DOHH2 (cell line): ENCODE data around the gene TMEM161B.
A peak's percentile ranks its signal among the peaks of the same experiment; 100 is the strongest.
"Not testable (repeated sequence)": the region's sequence is repeated elsewhere in the genome, so short reads cannot be mapped to it uniquely, and the experiment has no call there.

Experiments used
- H3F3A ChIP-seq: fragments of 200-600 bp; sonication (generic), shearing (Covaris generic); 2 replicates; pipeline ENCODE4 v1.6.0; 2016; ENCODE audit warnings: antibody characterized with exemption, mild to moderate bottlenecking; ENCODE audit not compliant: control insufficient read depth, insufficient read depth
- H3K27ac ChIP-seq: fragments of 200-600 bp; sonication (generic); 2 replicates; pipeline ENCODE4 v1.5.1; 2014; ENCODE audit warnings: low read depth, mild to moderate bottlenecking, low read length, moderate library complexity
- H3K27me3 ChIP-seq: fragments of 200-600 bp; sonication (generic); 2 replicates; pipeline ENCODE4 v1.6.1; 2014; ENCODE audit warnings: mild to moderate bottlenecking, low read length, mixed read lengths; ENCODE audit not compliant: control insufficient read depth
- H3K36me3 ChIP-seq: fragments of 200-600 bp; sonication (generic); 2 replicates; pipeline ENCODE4 v1.6.1; 2014; ENCODE audit warnings: mild to moderate bottlenecking, low read length, moderate library complexity, mixed read lengths; ENCODE audit not compliant: control insufficient read depth
- H3K4me1 ChIP-seq: fragments of 200-600 bp; sonication (generic); 2 replicates; pipeline ENCODE4 v1.6.1; 2014; ENCODE audit warnings: mild to moderate bottlenecking, low read length, mixed read lengths; ENCODE audit not compliant: control insufficient read depth
- H3K4me2 ChIP-seq: fragments of 200-600 bp; sonication (generic); 2 replicates; pipeline ENCODE4 v1.6.0; 2014; ENCODE audit warnings: mild to moderate bottlenecking, low read length, moderate library complexity
- H3K4me3 ChIP-seq: fragments of 200-600 bp; sonication (generic); 2 replicates; pipeline ENCODE4 v1.5.1; 2014; ENCODE audit warnings: mild to moderate bottlenecking, low read length, mixed read lengths
- H3K79me2 ChIP-seq: fragments of 200-600 bp; sonication (generic); 2 replicates; pipeline ENCODE4 v1.6.1; 2014; ENCODE audit warnings: mild to moderate bottlenecking, low read length, mixed read lengths; ENCODE audit not compliant: control insufficient read depth
- H3K9me2 ChIP-seq: fragments of 200-600 bp; sonication (generic); replicated peaks from 2 replicates; pipeline ENCODE4 v1.6.1; 2014; ENCODE audit warnings: mild to moderate bottlenecking, low read length, mixed read lengths; ENCODE audit not compliant: control insufficient read depth
- H3K9me3 ChIP-seq: fragments of 200-600 bp; sonication (generic); 2 replicates; pipeline ENCODE4 v1.6.1; 2014; ENCODE audit warnings: antibody characterized with exemption, low read length, mixed read lengths; ENCODE audit not compliant: control insufficient read depth, insufficient read depth
- H4K20me1 ChIP-seq: fragments of 200-600 bp; sonication (generic); 2 replicates; pipeline ENCODE4 v1.6.0; 2014; ENCODE audit warnings: low read depth, mild to moderate bottlenecking, antibody characterized with exemption, low read length, moderate library complexity; ENCODE audit not compliant: control insufficient read depth, insufficient read depth
- EZH2phosphoT487 ChIP-seq: fragments of 200-600 bp; sonication (generic); IDR thresholded peaks from 2 replicates; pipeline ENCODE4 v1.6.1; 2017; ENCODE audit warnings: borderline replicate concordance, mild to moderate bottlenecking, antibody characterized with exemption, low read length, moderate library complexity, mixed read lengths
- TF ChIP-seq, protein P1 (sequence below): fragments of 200-600 bp; sonication (generic); IDR thresholded peaks from one replicate; pipeline ENCODE4 v1.5.1; 2014; ENCODE audit warnings: antibody characterized with exemption, mild to moderate bottlenecking, low read depth, low read length; ENCODE audit not compliant: poor library complexity, severe bottlenecking

Gene TMEM161B

DNA sequence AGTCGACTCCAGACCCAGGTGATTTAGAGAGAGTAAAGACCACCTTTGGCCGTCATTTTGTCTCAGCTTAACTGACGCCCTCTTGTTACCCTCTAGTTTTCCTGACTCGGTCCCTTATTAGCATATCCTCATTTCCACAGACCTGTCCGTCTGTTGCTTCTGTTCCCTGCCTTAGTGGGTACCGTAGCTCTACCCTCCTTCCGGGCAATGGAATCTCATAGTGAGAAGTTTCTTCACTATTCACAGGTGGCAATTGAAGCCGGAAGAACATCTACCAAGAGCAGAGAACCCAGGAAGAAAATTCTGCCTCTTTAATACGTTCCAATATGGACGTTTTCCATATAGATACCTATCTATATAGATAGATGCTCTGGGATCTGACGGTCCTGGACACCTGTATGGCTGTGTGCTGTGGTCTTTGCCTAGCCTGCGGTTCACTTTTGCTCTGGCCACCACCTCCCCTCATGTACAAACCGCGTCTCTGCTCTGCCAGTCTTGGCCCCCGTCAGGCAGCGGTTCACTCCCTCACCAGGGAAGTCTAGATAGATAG lies 652 bp upstream of the TMEM161B start:
- Histone ChIP-seq H3K4me3 (peak overlapping the region; percentile 95), H3K9me3 (peaks cover 15% of the 10 kb centered on the region; the same call in 1 of the 2 replicates), H3K27ac (peak overlapping the region; percentile 44), H3K79me2 (peaks cover 79% of the 10 kb centered on the region), H3K27me3 (no peaks in the 10 kb centered on the region), H3K4me1 (peaks cover 32% of the 10 kb centered on the region), H3F3A (no peaks in the 10 kb centered on the region), H3K36me3 (peaks cover 77% of the 10 kb centered on the region), H3K9me2 (no peaks in the 10 kb centered on the region), H3K4me2 (peak overlapping the region; percentile 79), H4K20me1 (no peaks in the 10 kb centered on the region; the same call in 1 of the 2 replicates)
- TF ChIP-seq EZH2phosphoT487 = no peak
- TF ChIP-seq, protein P1, sequence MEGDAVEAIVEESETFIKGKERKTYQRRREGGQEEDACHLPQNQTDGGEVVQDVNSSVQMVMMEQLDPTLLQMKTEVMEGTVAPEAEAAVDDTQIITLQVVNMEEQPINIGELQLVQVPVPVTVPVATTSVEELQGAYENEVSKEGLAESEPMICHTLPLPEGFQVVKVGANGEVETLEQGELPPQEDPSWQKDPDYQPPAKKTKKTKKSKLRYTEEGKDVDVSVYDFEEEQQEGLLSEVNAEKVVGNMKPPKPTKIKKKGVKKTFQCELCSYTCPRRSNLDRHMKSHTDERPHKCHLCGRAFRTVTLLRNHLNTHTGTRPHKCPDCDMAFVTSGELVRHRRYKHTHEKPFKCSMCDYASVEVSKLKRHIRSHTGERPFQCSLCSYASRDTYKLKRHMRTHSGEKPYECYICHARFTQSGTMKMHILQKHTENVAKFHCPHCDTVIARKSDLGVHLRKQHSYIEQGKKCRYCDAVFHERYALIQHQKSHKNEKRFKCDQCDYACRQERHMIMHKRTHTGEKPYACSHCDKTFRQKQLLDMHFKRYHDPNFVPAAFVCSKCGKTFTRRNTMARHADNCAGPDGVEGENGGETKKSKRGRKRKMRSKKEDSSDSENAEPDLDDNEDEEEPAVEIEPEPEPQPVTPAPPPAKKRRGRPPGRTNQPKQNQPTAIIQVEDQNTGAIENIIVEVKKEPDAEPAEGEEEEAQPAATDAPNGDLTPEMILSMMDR = no peak

DNA sequence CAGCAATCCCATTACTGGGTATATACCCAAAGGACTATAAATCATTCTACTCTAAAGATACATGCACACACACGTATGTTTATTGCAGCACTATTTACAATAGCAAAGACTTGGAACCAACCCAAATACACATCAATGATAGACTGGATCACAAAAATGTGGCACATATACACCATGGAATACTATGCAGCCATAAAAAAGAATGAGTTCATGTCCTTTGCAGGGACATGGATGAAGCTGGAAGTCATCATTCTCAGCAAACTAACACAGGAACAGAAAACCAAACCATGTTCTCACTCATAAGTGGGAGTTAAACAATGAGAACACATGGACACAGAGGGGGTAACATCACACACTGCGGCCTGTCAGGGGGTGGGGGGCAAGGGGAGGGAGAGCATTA lies 4.1 kb downstream of the TMEM161B start:
- H3K4me2 ChIP-seq, H4K20me1 ChIP-seq, H3K4me3 ChIP-seq, H3K9me2 ChIP-seq, H3K27me3 ChIP-seq, H3F3A ChIP-seq, H3K27ac ChIP-seq: not testable (repeated sequence)
- Histone ChIP-seq H3K36me3 (peaks cover 69% of the 10 kb centered on the region), H3K4me1 (peaks cover 17% of the 10 kb centered on the region), H3K79me2 (peaks cover 97% of the 10 kb centered on the region), H3K9me3 (peaks cover 18% of the 10 kb centered on the region; the same call in 1 of the 2 replicates)

DNA sequence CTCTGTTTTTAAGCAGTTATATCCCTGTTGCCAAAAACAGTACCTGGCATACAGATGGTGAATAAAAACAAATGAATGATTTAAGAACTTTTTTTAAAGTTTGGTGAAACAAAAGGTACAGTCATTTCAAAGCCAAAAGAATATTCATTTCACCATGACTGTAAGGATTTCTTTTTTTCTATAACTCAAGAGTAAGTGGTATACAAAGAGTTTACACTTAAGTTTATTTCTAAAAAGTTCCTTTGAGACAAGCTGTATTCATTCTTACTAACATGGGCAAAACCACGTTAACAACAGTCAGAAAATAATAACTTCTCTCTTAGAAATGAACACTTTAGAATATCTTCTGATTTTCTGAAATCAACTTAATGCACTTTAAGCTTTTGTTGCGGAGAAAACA lies 5.3 kb downstream of the TMEM161B start:
- H3K36me3 ChIP-seq = peaks cover 78% of the 10 kb centered on the region
- no peaks in the 10 kb centered on the region; the same call in 1 of the 2 replicates for H4K20me1 ChIP-seq
- H3K9me3 ChIP-seq = peaks cover 18% of the 10 kb centered on the region; the same call in 1 of the 2 replicates
- TF ChIP-seq EZH2phosphoT487 = no peak
- TF ChIP-seq, protein P1 = no peak
- H3K9me2 ChIP-seq = no peaks in the 10 kb centered on the region
- H3K4me2 ChIP-seq = no peak overlapping the region
- no peaks in the 10 kb centered on the region for H3F3A ChIP-seq
- peaks cover 100% of the 10 kb centered on the region for H3K79me2 ChIP-seq
- no peak overlapping the region for H3K4me3 ChIP-seq
- H3K27ac ChIP-seq = no peak overlapping the region
- peaks cover 17% of the 10 kb centered on the region for H3K4me1 ChIP-seq
- H3K27me3 ChIP-seq = no peaks in the 10 kb centered on the region

DNA sequence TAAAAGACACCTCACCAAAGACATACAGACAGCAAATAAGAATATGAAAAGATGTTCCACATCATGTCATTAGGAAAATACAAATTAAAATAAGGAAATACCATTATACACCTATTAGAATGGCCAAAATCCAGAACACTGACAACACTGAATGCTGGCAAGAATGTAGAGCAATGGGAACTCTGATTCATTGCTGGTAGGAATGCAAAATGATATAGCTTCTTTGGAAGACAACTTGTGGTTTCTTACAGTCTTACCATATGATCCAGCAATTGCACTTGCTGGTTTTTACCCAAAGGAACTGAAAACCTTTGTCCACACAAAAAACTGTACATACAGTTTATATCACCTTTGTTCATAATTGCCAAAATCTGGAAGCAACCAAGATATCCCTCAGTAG lies 6.5 kb downstream of the TMEM161B start:
- Histone ChIP-seq H3K79me2 (peaks cover 100% of the 10 kb centered on the region), H3K27me3 (no peaks in the 10 kb centered on the region), H3K9me3 (peaks cover 18% of the 10 kb centered on the region; the same call in 1 of the 2 replicates), H4K20me1 (no peaks in the 10 kb centered on the region), H3K27ac (no peak overlapping the region), H3K4me1 (peaks cover 8% of the 10 kb centered on the region), H3K36me3 (peaks cover 70% of the 10 kb centered on the region), H3K4me3 (no peak overlapping the region), H3K9me2 (no peaks in the 10 kb centered on the region), H3K4me2 (no peak overlapping the region), H3F3A (no peaks in the 10 kb centered on the region)
- TF ChIP-seq EZH2phosphoT487 = no peak
- TF ChIP-seq, protein P1 = no peak
